Omental fat pad (tissue), 4 donors: ENCODE results near the gene PKNOX2. TPM values are rescaled to one million over a fixed set of nuclear protein-coding genes. Genes with fewer than 3 reads are reported as not detected.

Experiments
- ATAC-seq: fragments of 150-250 bp; one replicate; pipeline ENCODE4 v1.9.1; 2016; ENCODE audit warnings: mild to moderate bottlenecking, moderate library complexity; ENCODE audit not compliant: low FRiP score
- DNase-seq: peaks from one replicate; pipeline ENCODE4 v3.0.0-alpha.2; 2019; ENCODE audit warnings: low spot score
- CTCF ChIP-seq, 3 donors: fragments of 450-650 bp; IDR thresholded peaks; one replicate each; pipeline ENCODE4 v1.5.1; 2016 to 2017; ENCODE audit warnings: antibody characterized with exemption in 3 of 3, mild to moderate bottlenecking in 3 of 3, moderate library complexity in 2 of 3
- total RNA-seq, 4 donors: library from RNA; depleted of rRNA; stranded (reverse); fragments of >200 nt; gene quantifications; one replicate each; pipeline ENCODE4 v1.1.0, GENCODE V29; 2016

The PKNOX2 gene
- total RNA-seq, 4 donors from 2014 or later, result 0.19 to 2.7 (median 0.82) TPM

GRCh38 chr11:125201525-125202141, 37.1 kb downstream of the PKNOX2 start:
- DNase-seq (peak; percentile 40), ATAC-seq (peak; percentile 77)
- TF ChIP-seq CTCF (IDR thresholded peaks at IDR 0.05), result no peak

GRCh38 chr11:125202362-125202880, 37.9 kb downstream of the PKNOX2 start:
- no peak for ATAC-seq
- DNase-seq, result no peak
- no peak for TF ChIP-seq CTCF (IDR thresholded peaks at IDR 0.05)

- DNase-seq (no peak), ATAC-seq (no peak)
- TF ChIP-seq CTCF (IDR thresholded peaks at IDR 0.05), result no peak
These were observed 38.4 kb downstream of the PKNOX2 start for GRCh38 chr11:125202977-125203376.

- TF ChIP-seq CTCF (IDR thresholded peaks at IDR 0.05), result no peak
- no peak for ATAC-seq
- no peak for DNase-seq
These were observed 43.4 kb downstream of the PKNOX2 start for GRCh38 chr11:125207866-125208425.

- DNase-seq (no peak), ATAC-seq (no peak)
- no peak for TF ChIP-seq CTCF (IDR thresholded peaks at IDR 0.05)
These were observed 45.5 kb downstream of the PKNOX2 start for GRCh38 chr11:125210066-125210465.

GRCh38 chr11:125211191-125211947, 46.8 kb downstream of the PKNOX2 start:
- ATAC-seq, result no peak
- no peak for DNase-seq
- no peak for TF ChIP-seq CTCF (IDR thresholded peaks at IDR 0.05)
